K562 (cell line): Measurements from ENCODE around the gene LOC101059915.
"Not testable (repeated sequence)": the region's sequence is repeated elsewhere in the genome, so short reads cannot be mapped to it uniquely, and the experiment has no call there.

ENCODE experiments used
- ATAC-seq: fragments of 200-7000 bp; cut with Tn5 transposase; 3 replicates; pipeline ENCODE4 v1.9.1; 2020; ENCODE audit warnings: moderate library complexity
- BruUV-seq: library from RNA; stranded (reverse); fragments of 400-500 nt; replicated peaks from 2 replicates; lab custom pipeline; 2021; lab: Mats Ljungman, UMichigan
- CTCF ChIA-PET: fragments of 300-600 bp; formaldehyde crosslinking; extraction: SDS; loops from one replicate; lab custom pipeline; 2021; ENCODE audit warnings: low intra/inter-chr PET ratio; lab: Yijun Ruan, JAX
- POLR2A ChIA-PET: fragments of 300-600, 350-650 bp; sonication (Branson Sonifier 250); formaldehyde crosslinking; extraction: SDS; loops from one replicate; lab custom pipeline; 2021; ENCODE audit warnings: antibody characterized with exemption, inconsistent platforms; lab: Yijun Ruan, JAX
- DNase-seq, 4 experiments: peaks; one replicate each; pipeline versions ENCODE4 v3.0.0 to v3.0.0-alpha.2; 2011 to 2018; ENCODE audit warnings: low spot score in 3 of 4, mixed read lengths in 3 of 4; ENCODE audit errors: extremely low read depth in 1 of 4
- FAIRE-seq: peaks from 2 replicates; lab custom pipeline; 2011; peaks lifted over from hg19 to GRCh38; lab: Jason Lieb, UNC
- H2AFZ ChIP-seq: 2 replicates; pipeline ENCODE4 v1.6.0; 2011; ENCODE audit warnings: low read depth, low read length, control low read depth, inconsistent platforms
- H3K27ac ChIP-seq: fragments of 200-600 bp; 3 replicates; pipeline ENCODE4 v1.8.0; 2011; ENCODE audit warnings: low read depth, mild to moderate bottlenecking, control low read depth, inconsistent platforms, low read length, moderate library complexity, mixed read lengths; ENCODE audit errors: extremely low read depth
- H3K27me3 ChIP-seq, 2 experiments: fragments of 300-600 bp in 1 of 2; 2 replicates in 1 of 2; 3 replicates in 1 of 2; pipeline versions ENCODE4 v1.6.0 to v1.8.0; 2011; ENCODE audit warnings: inconsistent platforms in 2 of 2, low read length in 2 of 2, mild to moderate bottlenecking in 1 of 2, mixed read lengths in 1 of 2, moderate library complexity in 1 of 2; ENCODE audit not compliant: control insufficient read depth in 2 of 2, insufficient read depth in 2 of 2
- H3K36me3 ChIP-seq: fragments of 300-600 bp; 3 replicates; pipeline ENCODE4 v1.8.0; 2011; ENCODE audit warnings: mild to moderate bottlenecking, low read length, inconsistent platforms; ENCODE audit not compliant: control insufficient read depth, insufficient read depth
- H3K4me1 ChIP-seq, 2 experiments: fragments of 200-600 bp in 1 of 2; replicated peaks in 1 of 2; 2 replicates in 1 of 2; 3 replicates in 1 of 2; pipeline versions ENCODE4 v1.5.1 to v1.8.0; 2011; ENCODE audit warnings: inconsistent platforms in 2 of 2, low read length in 2 of 2, mild to moderate bottlenecking in 1 of 2, mixed read lengths in 1 of 2, moderate library complexity in 1 of 2; ENCODE audit not compliant: control insufficient read depth in 2 of 2, insufficient read depth in 2 of 2
- H3K4me2 ChIP-seq: 2 replicates; pipeline ENCODE4 v1.6.1; 2011; ENCODE audit warnings: low read length, control low read depth, inconsistent platforms, mixed read lengths; ENCODE audit not compliant: insufficient read depth
- H3K4me3 ChIP-seq: fragments of 200-600 bp; sonication (generic), shearing (Covaris generic); 2 replicates; pipeline ENCODE4 v1.5.1; 2016; ENCODE audit warnings: control low read depth, inconsistent platforms
- H3K79me2 ChIP-seq: fragments of 200-600 bp; 3 replicates; pipeline ENCODE4 v1.8.0; 2011; ENCODE audit warnings: low read length, inconsistent platforms; ENCODE audit not compliant: control insufficient read depth, insufficient read depth
- H3K9ac ChIP-seq, 2 experiments: 2 replicates each; pipeline versions ENCODE4 v1.6.0 to v1.6.1; 2011; ENCODE audit warnings: low read depth in 2 of 2, low read length in 2 of 2, control low read depth in 1 of 2, inconsistent platforms in 1 of 2, mild to moderate bottlenecking in 1 of 2, mixed read lengths in 1 of 2; ENCODE audit not compliant: insufficient read depth in 1 of 2
- H3K9me1 ChIP-seq: one replicate; pipeline ENCODE4 v1.6.0; 2011; ENCODE audit warnings: inconsistent platforms, mild to moderate bottlenecking, low read length, moderate library complexity; ENCODE audit not compliant: control insufficient read depth, insufficient read depth
- H3K9me3 ChIP-seq: replicated peaks from 2 replicates; pipeline ENCODE4 v1.5.1; 2011; ENCODE audit warnings: low read depth, low read length, inconsistent platforms; ENCODE audit not compliant: control insufficient read depth, insufficient read depth
- H4K20me1 ChIP-seq: replicated peaks from 2 replicates; pipeline ENCODE4 v1.6.1; 2011; ENCODE audit warnings: low read length, inconsistent platforms, mixed read lengths; ENCODE audit not compliant: control insufficient read depth, insufficient read depth
- WGBS: fragments of 100-300 bp; shearing (Covaris generic); methylation state at CpG from one replicate; pipeline ENCODE4 v1.1.6; 2016; ENCODE audit warnings: low coverage, mixed read lengths; ENCODE audit not compliant: insufficient coverage; ENCODE audit errors: missing lambda C conversion rate; 5-methylcytosine and 5-hydroxymethylcytosine counted together
- in situ Hi-C: fragments of 300-500 bp; cut with MboI; formaldehyde crosslinking; loops from 4 replicates; pipeline ENCODE4 v1.15.0; 2018; ENCODE audit warnings: inconsistent platforms, mixed read lengths
- intact Hi-C: fragments of 100-400 bp; cut with micrococcal nuclease; formaldehyde crosslinking; loops from 2 replicates; pipeline ENCODE4 v1.14.2; 2022

Gene LOC101059915

DNA sequence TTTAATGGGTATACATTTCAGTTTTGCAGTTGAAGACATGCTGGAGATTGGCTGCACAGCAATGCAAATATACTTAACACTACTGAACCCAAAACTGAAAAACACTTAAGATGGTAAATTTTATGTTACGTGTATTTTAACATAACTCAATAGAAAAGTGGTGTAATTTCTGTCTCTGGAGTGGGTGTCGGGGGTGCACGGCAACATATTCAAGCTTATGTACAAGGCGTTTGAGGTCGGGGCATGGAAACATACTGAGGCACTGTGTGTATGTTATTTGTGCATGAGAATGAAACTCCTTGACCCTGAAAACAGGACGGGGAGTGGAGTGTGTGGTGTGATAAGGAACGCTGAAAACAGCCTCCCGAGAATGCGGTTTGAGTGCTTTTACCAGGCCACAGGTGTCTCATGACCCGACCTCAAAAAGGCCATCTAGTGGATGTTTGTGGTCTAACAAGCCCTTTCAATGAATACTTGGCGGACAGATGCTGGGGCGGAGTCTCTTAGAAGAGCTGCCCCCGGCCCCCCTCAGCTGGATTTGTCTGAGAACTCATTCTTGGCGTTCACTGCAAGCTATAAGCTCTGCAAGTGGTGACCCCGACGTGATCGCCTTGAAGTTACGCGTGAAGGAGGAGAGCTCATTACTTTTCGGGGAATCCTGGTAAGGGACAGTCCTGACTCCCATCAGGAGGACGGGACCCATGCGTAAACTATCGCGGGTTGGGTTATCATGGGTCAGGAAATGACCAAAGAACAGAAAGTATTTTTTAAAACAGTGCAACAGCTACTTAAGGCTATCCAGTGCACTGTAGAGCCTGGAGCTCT is 29.5 kb downstream of the LOC101059915 start:
- BruUV-seq, H4K20me1 ChIP-seq, H3K79me2 ChIP-seq, POLR2A ChIA-PET, FAIRE-seq, H3K4me2 ChIP-seq, in situ Hi-C loops, H3K27ac ChIP-seq, H2AFZ ChIP-seq, DNase-seq, H3K9ac ChIP-seq, intact Hi-C loops, H3K9me1 ChIP-seq, H3K4me3 ChIP-seq, CTCF ChIA-PET, H3K27me3 ChIP-seq, H3K9me3 ChIP-seq, H3K4me1 ChIP-seq, H3K36me3 ChIP-seq: not testable (repeated sequence)
- ATAC-seq = peak; percentile 88
- WGBS = no CpG with 5 or more reads among the region's 24 CpGs

DNA sequence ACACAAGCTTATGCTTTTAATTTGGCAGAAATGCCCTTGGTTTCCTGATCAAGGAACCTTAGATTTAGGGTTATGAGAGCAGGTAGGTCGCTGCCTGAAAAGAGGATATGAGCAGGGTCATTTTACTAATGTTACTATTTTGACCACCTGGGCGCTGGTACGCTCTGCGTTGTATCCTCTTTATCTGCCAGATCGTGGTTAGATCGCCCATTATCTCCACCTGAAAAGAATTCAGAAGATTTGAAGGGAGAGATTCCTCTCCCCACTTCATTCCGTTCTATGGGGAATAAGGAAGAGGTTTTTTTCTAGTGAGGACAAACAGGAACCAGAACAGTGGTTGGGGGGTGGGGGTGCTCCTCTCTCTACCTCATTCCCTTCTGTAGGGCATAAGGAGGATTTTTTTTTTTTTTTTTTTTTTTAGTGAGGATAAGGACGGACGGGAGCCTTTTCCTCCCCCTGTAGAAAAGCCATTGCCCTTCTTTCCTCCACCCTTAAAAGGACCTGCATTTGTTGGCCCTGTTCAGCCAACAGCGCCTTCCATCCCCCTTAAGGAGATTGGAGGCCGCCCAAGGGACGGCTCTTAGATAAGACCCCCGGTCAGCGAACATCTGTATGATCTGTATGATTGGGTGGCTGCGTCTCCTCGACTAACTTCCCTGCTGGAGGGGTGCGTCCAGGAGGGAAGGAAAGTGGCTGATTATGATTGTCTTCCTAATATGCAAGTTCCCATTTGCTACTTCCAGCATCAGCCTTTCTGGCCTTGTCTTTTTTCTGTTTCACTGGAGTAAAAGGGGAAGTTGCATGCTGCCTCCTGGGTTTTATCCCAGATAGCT is 30.3 kb downstream of the LOC101059915 start:
- in situ Hi-C loops, H3K9ac ChIP-seq, CTCF ChIA-PET, H3K36me3 ChIP-seq, H3K4me3 ChIP-seq, H3K27ac ChIP-seq, intact Hi-C loops, ATAC-seq, FAIRE-seq, DNase-seq, H3K9me1 ChIP-seq, H2AFZ ChIP-seq, POLR2A ChIA-PET, H3K79me2 ChIP-seq, H3K4me1 ChIP-seq, BruUV-seq, H3K4me2 ChIP-seq, H3K9me3 ChIP-seq, H4K20me1 ChIP-seq, H3K27me3 ChIP-seq: not testable (repeated sequence)
- no CpG with 5 or more reads among the region's 17 CpGs for WGBS

DNA sequence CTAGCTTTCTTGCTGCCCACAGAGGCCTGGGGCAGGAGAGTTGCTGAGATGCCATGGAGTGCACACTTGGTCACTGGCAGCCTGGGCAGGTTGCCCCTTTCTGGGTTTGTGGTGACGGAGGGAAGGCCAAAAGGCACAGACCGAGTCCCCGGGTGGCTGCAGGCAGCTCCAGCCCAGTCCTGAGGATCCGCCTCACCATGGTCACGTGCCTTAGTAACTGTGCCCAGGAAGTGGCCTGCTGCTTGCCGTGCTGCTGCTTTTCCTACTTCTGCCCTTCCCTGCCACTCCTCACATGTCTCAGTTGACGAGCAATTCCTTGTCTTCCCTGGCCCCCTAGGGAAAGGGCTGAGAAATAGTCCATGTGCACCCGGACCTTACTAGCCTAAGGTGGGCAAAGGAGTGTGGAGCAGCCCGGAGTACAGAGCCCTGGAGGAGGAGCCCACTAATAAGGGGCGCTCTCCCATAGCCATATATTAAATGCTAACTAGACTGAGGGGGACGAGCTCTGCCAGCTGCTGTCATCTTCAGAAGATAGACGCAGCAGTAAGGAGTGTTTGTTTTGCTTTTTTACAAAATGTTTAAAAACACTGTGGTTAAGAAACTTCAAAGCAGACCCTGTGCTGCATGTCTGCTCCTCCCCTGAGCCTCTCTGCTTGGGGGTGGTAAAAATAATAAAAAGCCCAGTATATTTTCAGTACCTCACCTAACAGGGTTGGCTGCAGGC is 31.1 kb downstream of the LOC101059915 start:
- DNase-seq, ATAC-seq, BruUV-seq, CTCF ChIA-PET, H3K9ac ChIP-seq, H2AFZ ChIP-seq, H4K20me1 ChIP-seq, in situ Hi-C loops, FAIRE-seq, H3K4me1 ChIP-seq, intact Hi-C loops, H3K4me3 ChIP-seq, H3K9me1 ChIP-seq, H3K27ac ChIP-seq, H3K9me3 ChIP-seq, H3K4me2 ChIP-seq, H3K36me3 ChIP-seq, POLR2A ChIA-PET, H3K79me2 ChIP-seq, H3K27me3 ChIP-seq: not testable (repeated sequence)
- WGBS = no CpG with 5 or more reads among the region's 12 CpGs
